WERI-Rb-1 (cell line): ENCODE measurements around the gene PRR11.
A peak's percentile ranks its signal among the peaks of the same experiment; 100 is the strongest.

ENCODE experiments used
- DNase-seq: peaks from one replicate; pipeline ENCODE4 v3.0.0-alpha.2; 2020
- H3K27ac ChIP-seq: fragments of 250-450 bp; sonication (Bioruptor Pico); 2 replicates; pipeline ENCODE4 v1.5.1; 2020; ENCODE audit warnings: mild to moderate bottlenecking, moderate library complexity
- H3K27me3 ChIP-seq: fragments of 250-450 bp; sonication (Bioruptor Pico); 2 replicates; pipeline ENCODE4 v1.5.1; 2021; ENCODE audit warnings: mild to moderate bottlenecking, low read depth, moderate library complexity; ENCODE audit not compliant: insufficient read depth, severe bottlenecking
- H3K36me3 ChIP-seq: fragments of 250-450 bp; sonication (Bioruptor Pico); 2 replicates; pipeline ENCODE4 v1.5.1; 2020; ENCODE audit warnings: mild to moderate bottlenecking, moderate library complexity
- H3K4me3 ChIP-seq: 2 replicates; pipeline ENCODE4 v1.5.1; 2011; ENCODE audit warnings: low read depth, mild to moderate bottlenecking, control low read depth, low read length
- H3K9me3 ChIP-seq: fragments of 250-450 bp; sonication (Bioruptor Pico); 2 replicates; pipeline ENCODE4 v1.5.1; 2021; ENCODE audit warnings: mild to moderate bottlenecking, moderate library complexity; ENCODE audit not compliant: severe bottlenecking
- TF ChIP-seq, protein P1 (sequence below): IDR thresholded peaks from 2 replicates; pipeline ENCODE4 v1.5.1; 2011; ENCODE audit warnings: low read depth, mild to moderate bottlenecking, control low read depth, inconsistent platforms, low read length

Gene PRR11

DNA sequence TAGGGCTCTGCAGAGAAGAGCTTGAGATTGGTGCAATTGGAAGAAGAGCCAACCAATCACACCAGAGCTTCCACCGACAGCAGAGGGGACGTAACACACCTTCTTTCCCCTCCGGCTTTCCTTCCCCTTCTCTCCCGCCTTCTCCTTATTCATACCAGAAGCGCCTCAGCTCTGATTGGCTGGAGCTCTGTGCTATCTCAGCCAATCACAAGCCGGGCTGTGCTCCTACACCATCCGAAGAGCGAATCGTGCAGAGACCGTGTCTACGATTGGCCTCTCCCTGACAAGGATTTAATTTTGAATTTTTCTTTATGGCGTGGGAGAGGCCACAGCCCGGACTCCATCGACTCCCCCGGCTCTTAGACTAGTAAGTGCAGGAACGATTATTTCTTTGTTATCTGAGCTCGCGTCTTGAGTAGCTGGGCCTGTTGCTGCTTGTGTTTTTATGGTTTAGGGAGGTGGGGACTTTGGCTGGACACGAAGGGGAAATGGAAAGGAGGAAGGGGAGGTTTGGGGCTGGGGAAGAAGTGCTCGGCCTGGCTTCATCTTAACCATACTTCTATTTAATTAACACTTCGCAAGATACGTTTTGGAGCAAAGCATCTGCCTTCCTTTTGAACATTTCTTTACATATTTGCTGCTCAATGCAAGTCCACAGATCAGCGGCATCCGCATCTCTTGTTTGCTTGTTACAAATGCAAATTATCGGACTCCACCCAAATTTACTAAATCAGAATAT is at the start of gene PRR11:
TSS of gene PRR11 (plus strand) at position 308 of the 739 bp plus-strand sequence. CDS start 14,007 bp downstream, outside the sequence.
- peak; percentile 99 for DNase-seq
- TF ChIP-seq, protein P1, sequence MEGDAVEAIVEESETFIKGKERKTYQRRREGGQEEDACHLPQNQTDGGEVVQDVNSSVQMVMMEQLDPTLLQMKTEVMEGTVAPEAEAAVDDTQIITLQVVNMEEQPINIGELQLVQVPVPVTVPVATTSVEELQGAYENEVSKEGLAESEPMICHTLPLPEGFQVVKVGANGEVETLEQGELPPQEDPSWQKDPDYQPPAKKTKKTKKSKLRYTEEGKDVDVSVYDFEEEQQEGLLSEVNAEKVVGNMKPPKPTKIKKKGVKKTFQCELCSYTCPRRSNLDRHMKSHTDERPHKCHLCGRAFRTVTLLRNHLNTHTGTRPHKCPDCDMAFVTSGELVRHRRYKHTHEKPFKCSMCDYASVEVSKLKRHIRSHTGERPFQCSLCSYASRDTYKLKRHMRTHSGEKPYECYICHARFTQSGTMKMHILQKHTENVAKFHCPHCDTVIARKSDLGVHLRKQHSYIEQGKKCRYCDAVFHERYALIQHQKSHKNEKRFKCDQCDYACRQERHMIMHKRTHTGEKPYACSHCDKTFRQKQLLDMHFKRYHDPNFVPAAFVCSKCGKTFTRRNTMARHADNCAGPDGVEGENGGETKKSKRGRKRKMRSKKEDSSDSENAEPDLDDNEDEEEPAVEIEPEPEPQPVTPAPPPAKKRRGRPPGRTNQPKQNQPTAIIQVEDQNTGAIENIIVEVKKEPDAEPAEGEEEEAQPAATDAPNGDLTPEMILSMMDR = no peak
- no peaks in the 10 kb centered on the region for H3K9me3 ChIP-seq

GRCh38 chr17:59105852-59106462 is 49.6 kb upstream of the PRR11 start:
- TF ChIP-seq, protein P1 = no peak
- peak overlapping the region; percentile 90 for H3K27ac ChIP-seq
- DNase-seq = peak; percentile 55
- H3K9me3 ChIP-seq = no peaks in the 10 kb centered on the region
- H3K27me3 ChIP-seq = no peaks in the 10 kb centered on the region
- peaks cover 41% of the 10 kb centered on the region for H3K36me3 ChIP-seq
- peak overlapping the region; percentile 60 for H3K4me3 ChIP-seq

More for the DNA sequence above, at the start of gene PRR11:
- Histone ChIP-seq H3K27me3 (no peaks in the 10 kb centered on the region), H3K27ac (peak within 1 kb of the TSS; percentile 98), H3K36me3 (peaks cover 37% of the 10 kb centered on the region), H3K4me3 (peak within 1 kb of the TSS; percentile 78)

- Histone ChIP-seq H3K4me3 (peak within 1 kb of the TSS; percentile 60), H3K9me3 (no peaks in the 10 kb centered on the region), H3K27me3 (no peaks in the 10 kb centered on the region), H3K27ac (peak within 1 kb of the TSS; percentile 90), H3K36me3 (peaks cover 48% of the 10 kb centered on the region)
- TF ChIP-seq, protein P1 = no peak
- DNase-seq = peak; percentile 100
Measured at GRCh38 chr17:59106463-59107305, 48.9 kb upstream of the PRR11 start, which contains the start of gene TRIM37. Gene TRIM37 (minus strand): TSS chr17:59106880. CDS start chr17:59106461, 419 bp downstream.

GRCh38 chr17:59107306-59107670 is 48.3 kb upstream of the PRR11 start:
- DNase-seq = no peak
- Histone ChIP-seq H3K27me3 (no peaks in the 10 kb centered on the region), H3K27ac (peak overlapping the region; percentile 90), H3K9me3 (no peaks in the 10 kb centered on the region), H3K4me3 (peak overlapping the region; percentile 60), H3K36me3 (peaks cover 50% of the 10 kb centered on the region)
- TF ChIP-seq, protein P1 = no peak

- no peak overlapping the region for H3K27ac ChIP-seq
- TF ChIP-seq, protein P1 = no peak
- H3K36me3 ChIP-seq = peaks cover 46% of the 10 kb centered on the region
- DNase-seq = no peak
- H3K27me3 ChIP-seq = no peaks in the 10 kb centered on the region
- no peaks in the 10 kb centered on the region for H3K9me3 ChIP-seq
- no peak overlapping the region for H3K4me3 ChIP-seq
Measured at GRCh38 chr17:59108400-59109102, 47.0 kb upstream of the PRR11 start.
